Right renal cortex interstitium (tissue), 3 donors: ENCODE measurements around the gene EIF2B4. TPM values are rescaled to one million over a fixed set of nuclear protein-coding genes. Genes with fewer than 3 reads are reported as not detected.
"Not testable (repeated sequence)": the region's sequence is repeated elsewhere in the genome, so short reads cannot be mapped to it uniquely, and the experiment has no call there.

Source experiments
- DNase-seq, 3 donors: peaks; one replicate each; pipeline ENCODE4 v3.0.0-alpha.2; 2013; ENCODE audit warnings: low read depth in 3 of 3, low spot score in 2 of 3
- polyA plus RNA-seq, 3 donors: library from polyadenylated mRNA; unstranded; fragments of 120-200 nt; gene quantifications; one replicate each; pipeline ENCODE4 v1.2.1, GENCODE V29; 2013; ENCODE audit not compliant: insufficient read length in 3 of 3

The EIF2B4 gene
- polyA plus RNA-seq, 3 donors = 50.9 to 55.0 (median 51.2) TPM

DNA sequence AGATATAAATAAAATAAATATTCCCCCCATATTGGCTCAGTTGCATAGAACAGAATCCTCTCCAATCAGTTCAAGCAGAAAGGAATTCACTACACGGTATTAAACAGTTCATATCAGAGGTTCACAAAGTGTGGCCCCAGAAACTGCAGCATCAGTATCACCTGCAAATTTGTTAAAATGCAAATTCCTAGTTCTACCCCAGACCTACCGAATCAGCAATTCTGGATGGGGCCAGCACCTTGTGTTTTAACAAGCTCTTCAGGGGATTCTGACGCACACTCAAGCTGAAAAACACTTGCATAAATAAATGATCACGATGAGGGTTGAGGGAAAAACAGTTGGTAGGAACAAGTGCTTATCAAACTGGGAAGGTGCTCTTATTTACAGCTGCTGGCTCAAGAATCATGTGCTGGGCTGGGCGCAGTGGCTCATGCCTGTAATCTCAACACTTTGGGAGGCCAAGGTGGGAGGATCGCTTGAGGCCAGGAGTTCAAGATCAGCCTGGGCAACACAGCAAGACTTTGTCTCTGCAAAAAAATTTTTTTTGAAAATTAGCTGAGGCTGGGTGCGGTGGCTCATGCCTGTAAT, 19.9 kb downstream of the EIF2B4 start:
- no peak for DNase-seq

DNA sequence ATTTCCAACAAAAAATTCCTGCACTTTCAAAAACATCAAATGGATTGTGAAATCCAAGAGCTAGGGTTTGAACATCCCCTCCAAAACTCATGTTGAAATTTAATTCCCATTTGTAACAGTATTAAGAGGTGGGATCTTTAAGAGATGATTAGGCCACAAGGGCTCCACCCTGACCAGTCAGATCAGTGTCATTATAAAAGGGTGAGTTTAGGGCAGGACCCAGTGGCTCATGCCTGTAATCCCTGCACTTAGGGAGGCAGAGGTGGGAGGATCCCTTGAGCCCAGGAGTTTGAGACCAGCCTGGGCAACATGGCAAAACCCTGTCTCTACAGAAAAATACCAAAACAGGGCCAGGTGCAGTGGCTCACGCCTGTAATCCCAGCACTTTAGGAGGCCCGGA, 22.5 kb downstream of the EIF2B4 start:
- no peak for DNase-seq

DNA sequence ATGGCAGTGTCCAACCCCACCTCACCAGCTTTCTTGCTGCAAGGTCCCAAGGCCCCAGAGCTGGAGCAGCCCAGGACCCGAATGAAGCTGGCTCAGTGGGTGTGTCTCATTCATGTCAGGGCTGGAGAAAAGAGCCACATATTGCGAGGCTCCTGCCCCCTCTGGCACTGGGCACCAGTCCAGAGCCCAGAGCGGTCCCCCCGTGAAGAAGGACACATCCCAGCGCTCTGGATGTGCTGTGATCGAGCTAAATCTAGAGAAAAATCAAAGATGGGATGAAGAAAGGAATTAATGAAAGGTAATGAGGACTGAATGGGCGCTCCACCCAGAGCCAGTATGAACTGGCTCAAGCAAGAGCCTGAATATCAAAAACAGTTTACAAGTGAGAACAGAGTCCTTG, 34.0 kb downstream of the EIF2B4 start:
- DNase-seq = no peak

- DNase-seq = no peak
These were observed 34.8 kb downstream of the EIF2B4 start for GRCh38 chr2:27335311-27335710.

- DNase-seq = no peak
These were observed 45.4 kb downstream of the EIF2B4 start for GRCh38 chr2:27324720-27325119.

- DNase-seq = no peak
These were observed 46.4 kb downstream of the EIF2B4 start for GRCh38 chr2:27323596-27324285.

DNA sequence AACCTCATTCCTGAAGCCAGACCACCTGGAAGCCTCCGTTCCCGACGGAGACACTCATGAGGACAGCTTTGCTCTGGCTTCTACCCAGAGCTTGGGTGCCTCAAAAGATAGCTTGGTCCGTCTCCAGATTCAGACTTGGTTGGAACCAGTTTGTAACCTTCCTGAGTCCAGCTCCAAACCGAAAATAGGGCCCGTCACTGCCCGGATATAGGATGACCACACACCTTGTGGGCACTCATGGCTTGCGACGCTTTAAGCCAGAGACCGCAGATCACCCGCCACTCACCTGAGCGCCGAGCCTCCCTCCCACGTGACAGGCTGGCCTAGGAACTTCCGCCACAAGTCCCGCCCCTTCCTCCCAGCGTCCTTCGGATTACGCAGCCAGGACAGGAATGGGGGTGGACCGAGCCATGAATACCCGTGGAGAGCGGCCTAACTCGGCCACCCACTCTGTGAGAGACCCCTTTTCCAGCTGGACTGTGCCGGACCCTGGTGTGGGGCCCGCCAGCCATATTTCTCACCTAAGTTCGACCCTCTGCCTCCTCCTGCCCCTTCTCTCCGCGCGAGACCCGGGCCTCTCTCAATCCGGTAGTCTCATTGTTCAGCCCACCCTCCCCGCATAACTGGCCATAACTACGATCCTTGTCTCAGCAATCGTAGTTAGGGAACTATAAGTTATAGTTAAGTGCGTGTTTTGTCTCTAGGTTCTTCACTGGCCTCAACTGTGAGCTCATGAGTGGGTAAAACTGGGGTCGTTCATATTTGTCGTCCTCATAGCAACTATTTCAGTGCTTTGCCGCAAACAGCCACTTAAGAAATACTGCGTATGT, 47.2 kb downstream of the EIF2B4 start, which contains the start of gene MPV17:
Gene MPV17, minus strand, starts transcription at position 332 of the 830 bp plus-strand sequence. CDS start 580 bp downstream, outside the sequence.
- peak; percentile 80 to 91 (median 81) for DNase-seq

DNA sequence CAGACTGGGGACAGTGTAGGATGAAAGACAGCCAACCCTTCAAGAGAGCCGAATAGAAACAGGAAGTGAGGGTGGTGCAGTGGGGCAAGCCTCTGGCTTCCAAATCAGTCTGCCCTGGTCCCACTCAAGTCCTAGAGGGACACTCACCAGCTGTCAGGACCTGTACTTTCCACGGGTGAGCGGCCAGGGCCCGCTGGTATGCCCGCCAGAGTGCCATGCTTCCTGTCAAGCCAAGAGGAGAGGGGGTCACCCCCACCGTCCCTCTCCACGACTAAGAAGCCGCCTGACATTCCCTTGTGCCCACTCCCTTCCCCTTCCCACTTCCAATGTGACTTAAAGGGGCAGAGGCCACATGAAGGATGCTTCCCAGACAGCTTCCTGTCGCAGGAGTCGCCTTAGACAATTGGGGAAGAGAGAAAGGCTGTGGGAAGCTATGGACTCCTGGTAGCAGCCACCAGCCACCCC, 47.8 kb downstream of the EIF2B4 start:
- no peak for DNase-seq

- no peak for DNase-seq
These were observed 49.1 kb downstream of the EIF2B4 start for GRCh38 chr2:27320958-27321543.

DNA sequence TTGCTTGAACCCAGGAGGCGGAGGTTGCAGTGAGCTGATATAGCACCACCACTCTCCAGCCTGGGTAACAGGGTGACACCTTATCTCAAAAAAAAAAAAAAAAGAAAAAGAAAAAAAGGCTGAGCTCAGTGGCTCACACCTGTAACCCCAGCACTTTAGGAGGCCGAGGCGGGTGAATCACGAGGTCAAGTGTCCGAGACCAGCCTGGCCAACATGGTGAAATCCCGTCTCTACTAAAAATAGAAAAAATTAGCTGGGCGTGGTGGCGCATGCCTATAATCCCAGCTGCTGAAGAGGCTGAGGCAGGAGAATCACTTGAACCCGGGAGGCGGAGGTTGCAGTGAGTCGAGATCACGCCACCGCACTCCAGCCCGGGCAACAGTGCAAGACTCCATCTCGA, 50.3 kb downstream of the EIF2B4 start:
- DNase-seq = not testable (repeated sequence)

DNA sequence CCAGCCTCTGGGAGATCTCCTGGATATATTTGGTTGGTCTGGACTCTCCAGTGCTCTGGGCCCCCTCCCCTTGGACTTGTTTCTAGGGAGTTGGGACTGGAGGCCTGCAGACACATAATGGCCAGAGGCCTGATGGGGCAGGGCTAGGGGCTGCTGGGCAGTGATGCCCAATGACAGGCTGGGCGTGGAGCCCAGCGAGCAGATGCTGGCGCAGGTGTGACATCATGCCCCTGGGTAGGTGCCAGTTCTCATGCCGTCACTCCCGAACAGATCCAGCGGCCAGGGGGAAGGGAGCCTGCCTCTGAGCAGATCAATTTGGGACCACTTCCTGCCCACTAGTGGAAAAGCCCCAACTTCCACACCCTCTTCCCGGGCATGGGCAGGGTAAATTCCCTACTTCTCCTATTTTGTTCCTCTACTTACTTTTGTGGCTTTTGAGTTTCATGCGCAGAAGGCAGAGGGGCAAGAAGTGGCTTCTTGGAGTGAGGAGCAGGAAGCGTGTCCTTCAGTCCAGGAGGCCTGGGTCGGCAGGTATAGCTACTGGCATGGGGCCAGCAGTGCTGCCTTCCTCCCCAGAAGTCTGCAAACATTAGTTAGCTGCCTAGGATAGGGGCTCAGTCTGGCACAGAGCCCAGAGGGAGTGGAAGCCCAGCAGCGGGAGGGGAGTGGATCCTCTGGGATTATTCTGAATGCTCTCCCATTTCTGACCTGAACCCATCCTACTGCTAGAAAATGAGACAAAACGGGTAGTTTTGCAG, 53.3 kb downstream of the EIF2B4 start:
- DNase-seq = no peak

- no peak for DNase-seq
These were observed 55.0 kb downstream of the EIF2B4 start for GRCh38 chr2:27315122-27315521.

DNA sequence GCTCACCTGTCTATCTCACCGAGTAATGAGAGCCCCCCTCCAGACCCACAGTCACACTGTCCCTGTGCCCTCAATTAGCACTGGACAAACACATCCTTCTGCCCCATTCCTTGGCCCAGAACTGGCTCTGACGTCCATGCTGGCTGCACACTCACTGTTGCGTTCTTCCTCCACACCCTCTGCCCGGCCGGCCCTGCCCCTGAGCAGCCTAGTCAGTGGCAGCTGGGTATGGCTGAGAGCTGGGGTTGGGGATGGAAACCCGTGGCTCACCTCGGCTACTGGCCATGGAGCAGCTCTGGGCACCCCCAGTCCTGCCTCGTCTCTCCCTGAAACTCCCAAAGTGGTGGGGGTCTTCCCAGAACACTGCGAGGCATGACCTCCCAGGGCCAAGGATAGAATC, 55.4 kb downstream of the EIF2B4 start:
- no peak for DNase-seq

Other genes with a start within 250 kb of the EIF2B4 start
- gene ABHD1, start 246.5 kb downstream of the EIF2B4 start, polyA plus RNA-seq = 1 to 10 TPM in 2 of 3 donors, under 1 TPM in 1; 0.88 to 1.4 (median 1.3) TPM
- gene PREB, start 235.7 kb downstream of the EIF2B4 start, polyA plus RNA-seq = 10 to 100 TPM; 51.5 to 55.3 (median 51.7) TPM
- not detected for gene PRR30, start 230.9 kb downstream of the EIF2B4 start, polyA plus RNA-seq
- gene TCF23, start 221.3 kb downstream of the EIF2B4 start, polyA plus RNA-seq = under 1 TPM; 0.62 to 0.93 (median 0.68) TPM
- gene ATRAID, start 158.3 kb downstream of the EIF2B4 start, polyA plus RNA-seq = 100 to 1,000 TPM; 164 to 175 (median 169) TPM
- 10 to 100 TPM; 32.9 to 37.4 (median 36.7) TPM for gene SLC5A6, start 158.1 kb downstream of the EIF2B4 start, polyA plus RNA-seq
- gene CAD, start 153.0 kb downstream of the EIF2B4 start, polyA plus RNA-seq = 10 to 100 TPM; 40.8 to 42.0 (median 41.9) TPM
- gene SLC30A3, start 107.3 kb downstream of the EIF2B4 start, polyA plus RNA-seq = 1 to 10 TPM; 4.4 to 6.0 (median 5.5) TPM
- under 1 TPM; 0.47 to 0.76 (median 0.58) TPM for gene DNAJC5G, start 94.9 kb downstream of the EIF2B4 start, polyA plus RNA-seq
- gene TRIM54, start 87.9 kb downstream of the EIF2B4 start, polyA plus RNA-seq = 1 to 10 TPM; 3.2 to 3.9 (median 3.6) TPM
- gene UCN, start 61.9 kb downstream of the EIF2B4 start, polyA plus RNA-seq = under 1 TPM; 0.19 to 0.59 (median 0.36) TPM
- 10 to 100 TPM; 70.9 to 85.0 (median 77.1) TPM for gene MPV17, start 47.2 kb downstream of the EIF2B4 start, polyA plus RNA-seq
- 10 to 100 TPM; 64.5 to 71.2 (median 67.7) TPM for gene GTF3C2, start 13.6 kb downstream of the EIF2B4 start, polyA plus RNA-seq
- 100 to 1,000 TPM; 100 to 114 (median 106) TPM for gene SNX17, start 278 bp upstream of the EIF2B4 start, polyA plus RNA-seq
- 10 to 100 TPM; 16.9 to 19.1 (median 16.9) TPM for gene ZNF513, start 10.4 kb upstream of the EIF2B4 start, polyA plus RNA-seq
- 100 to 1,000 TPM in 2 of 3 donors, 10 to 100 TPM in 1; 95.5 to 109 (median 103) TPM for gene PPM1G, start 39.3 kb upstream of the EIF2B4 start, polyA plus RNA-seq
- gene NRBP1, start 58.3 kb upstream of the EIF2B4 start, polyA plus RNA-seq = 100 to 1,000 TPM; 126 to 135 (median 130) TPM
- 1 to 10 TPM; 5.6 to 8.1 (median 6.5) TPM for gene KRTCAP3, start 72.0 kb upstream of the EIF2B4 start, polyA plus RNA-seq
- gene IFT172, start 119.4 kb upstream of the EIF2B4 start, polyA plus RNA-seq = 10 to 100 TPM; 39.1 to 44.9 (median 39.8) TPM
- gene FNDC4, start 124.9 kb upstream of the EIF2B4 start, polyA plus RNA-seq = 1 to 10 TPM; 7.4 to 8.2 (median 7.6) TPM
- not detected for gene GCKR, start 126.5 kb upstream of the EIF2B4 start, polyA plus RNA-seq
- gene ZNF512, start 212.7 kb upstream of the EIF2B4 start, polyA plus RNA-seq = 10 to 100 TPM; 80.9 to 89.1 (median 83.2) TPM